Measurements from ENCODE around the gene VTCN1. TPM values are rescaled to one million over a fixed set of nuclear protein-coding genes. Genes with fewer than 3 reads are reported as not detected.

Gene VTCN1
- total RNA-seq, 1 experiment from 2014 or later: 0.17 TPM

DNA sequence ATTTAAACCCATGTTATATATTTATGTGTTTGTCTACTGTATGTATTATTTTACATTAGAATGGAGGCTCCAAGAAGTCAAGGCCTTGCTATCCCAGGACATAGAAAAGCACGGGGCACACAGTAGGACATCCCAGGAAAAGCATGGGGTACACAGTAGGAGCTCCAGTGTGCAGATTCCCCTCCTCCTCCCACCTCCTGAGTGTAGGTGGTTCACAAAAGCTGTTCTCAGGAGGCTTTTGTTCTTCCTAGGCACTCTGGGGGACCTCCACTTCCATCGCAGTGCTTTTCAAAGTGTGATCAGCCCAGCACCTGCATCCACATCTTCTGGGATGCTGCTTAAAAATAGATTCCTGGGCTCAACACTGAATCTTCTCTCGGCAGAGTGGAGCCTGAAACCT lies 30.8 kb upstream of the VTCN1 start:
- no peak for DNase-seq (ENCODE audit: low read depth, low spot score)
- TF ChIP-seq FOSL1 (IDR thresholded peaks at IDR 0.05; ENCODE audit: low read depth) (no peak), SIN3A (IDR thresholded peaks at IDR 0.05; ENCODE audit: low read depth) (no peak), ELF1 (IDR thresholded peaks at IDR 0.05; ENCODE audit: borderline replicate concordance, low read depth) (no peak), POLR2AphosphoS5 (IDR thresholded peaks at IDR 0.05; ENCODE audit: low read depth, low read length) (no peak), EZH2phosphoT487 (IDR thresholded peaks at IDR 0.05; ENCODE audit: borderline replicate concordance) (no peak), JUND (IDR thresholded peaks at IDR 0.05) (no peak), TCF7L2 (IDR thresholded peaks at IDR 0.05; ENCODE audit: borderline replicate concordance, extremely low read depth, insufficient read depth, insufficient read length) (no peak)
- TF ChIP-seq, protein P1, sequence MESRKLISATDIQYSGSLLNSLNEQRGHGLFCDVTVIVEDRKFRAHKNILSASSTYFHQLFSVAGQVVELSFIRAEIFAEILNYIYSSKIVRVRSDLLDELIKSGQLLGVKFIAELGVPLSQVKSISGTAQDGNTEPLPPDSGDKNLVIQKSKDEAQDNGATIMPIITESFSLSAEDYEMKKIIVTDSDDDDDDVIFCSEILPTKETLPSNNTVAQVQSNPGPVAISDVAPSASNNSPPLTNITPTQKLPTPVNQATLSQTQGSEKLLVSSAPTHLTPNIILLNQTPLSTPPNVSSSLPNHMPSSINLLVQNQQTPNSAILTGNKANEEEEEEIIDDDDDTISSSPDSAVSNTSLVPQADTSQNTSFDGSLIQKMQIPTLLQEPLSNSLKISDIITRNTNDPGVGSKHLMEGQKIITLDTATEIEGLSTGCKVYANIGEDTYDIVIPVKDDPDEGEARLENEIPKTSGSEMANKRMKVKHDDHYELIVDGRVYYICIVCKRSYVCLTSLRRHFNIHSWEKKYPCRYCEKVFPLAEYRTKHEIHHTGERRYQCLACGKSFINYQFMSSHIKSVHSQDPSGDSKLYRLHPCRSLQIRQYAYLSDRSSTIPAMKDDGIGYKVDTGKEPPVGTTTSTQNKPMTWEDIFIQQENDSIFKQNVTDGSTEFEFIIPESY (IDR thresholded peaks at IDR 0.05; ENCODE audit: extremely low read depth, insufficient replicate concordance, low read length): no peak
- TF ChIP-seq, protein P2, sequence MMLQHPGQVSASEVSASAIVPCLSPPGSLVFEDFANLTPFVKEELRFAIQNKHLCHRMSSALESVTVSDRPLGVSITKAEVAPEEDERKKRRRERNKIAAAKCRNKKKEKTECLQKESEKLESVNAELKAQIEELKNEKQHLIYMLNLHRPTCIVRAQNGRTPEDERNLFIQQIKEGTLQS (IDR thresholded peaks at IDR 0.05): no peak
- RAD21 ChIA-PET (ENCODE audit: low non-redundant PET in 1 of 2, low total read pairs in 2 of 2, uncharacterized antibody in 2 of 2, unreplicated experiment in 2 of 2): no interaction called here
- H3K4me1 ChIP-seq (ENCODE audit: control insufficient read depth in 1 of 2, insufficient read depth in 2 of 2, low read length in 2 of 2): no peaks in the 10 kb centered on the region
- H2AFZ ChIP-seq (ENCODE audit: low read depth, low read length, poor library complexity, severe bottlenecking): no peak overlapping the region
- intact Hi-C loops (cut with micrococcal nuclease): no loop called here
- POLR2A ChIA-PET: no interaction called here
- H3K27me3 ChIP-seq (ENCODE audit: insufficient read depth, low read length): peaks cover 6% of the 10 kb centered on the region; the same call in 1 of the 2 replicates
- ATAC-seq: no peak
- H3K9me2 ChIP-seq (ENCODE audit: insufficient read depth): no peaks in the 10 kb centered on the region
- no peak overlapping the region for H3K9ac ChIP-seq (ENCODE audit: low read length)
- BruUV-seq (replicated peaks): no TSS peak
- no peak overlapping the region for H3K27ac ChIP-seq (ENCODE audit: low read depth, low read length)
- CTCF ChIA-PET: no interaction called here
- H3K9me3 ChIP-seq (ENCODE audit: control insufficient read depth in 1 of 2, insufficient read depth in 1 of 2, low read depth in 1 of 2, low read length in 2 of 2): no peaks in the 10 kb centered on the region
- no peak overlapping the region for H3K4me3 ChIP-seq (replicated peaks in 1 of 2; ENCODE audit: low read depth in 1 of 2, low read length in 2 of 2)
- no peaks in the 10 kb centered on the region for H3K36me3 ChIP-seq (ENCODE audit: control insufficient read depth in 1 of 2, insufficient read depth in 2 of 2, low read length in 2 of 2)
- no peaks in the 10 kb centered on the region for H3K79me2 ChIP-seq (ENCODE audit: insufficient read depth, low read length)
- no peaks in the 10 kb centered on the region for H4K20me1 ChIP-seq (ENCODE audit: insufficient read depth)
- no peak overlapping the region for H3K4me2 ChIP-seq (ENCODE audit: low read length)
